IPS-18c (cell line): ENCODE measurements around the gene GPA33.

Experiments
- H3K4me3 ChIP-seq: 2 replicates; pipeline ENCODE4 v1.7.0; 2013; ENCODE audit warnings: low read depth, mild to moderate bottlenecking, low read length, moderate library complexity; ENCODE audit not compliant: insufficient read depth
- H3K9me3 ChIP-seq: one replicate; pipeline ENCODE4 v1.6.1; 2013; ENCODE audit warnings: mild to moderate bottlenecking, low read length, moderate library complexity; ENCODE audit not compliant: control insufficient read depth, insufficient read depth

The GPA33 gene

DNA sequence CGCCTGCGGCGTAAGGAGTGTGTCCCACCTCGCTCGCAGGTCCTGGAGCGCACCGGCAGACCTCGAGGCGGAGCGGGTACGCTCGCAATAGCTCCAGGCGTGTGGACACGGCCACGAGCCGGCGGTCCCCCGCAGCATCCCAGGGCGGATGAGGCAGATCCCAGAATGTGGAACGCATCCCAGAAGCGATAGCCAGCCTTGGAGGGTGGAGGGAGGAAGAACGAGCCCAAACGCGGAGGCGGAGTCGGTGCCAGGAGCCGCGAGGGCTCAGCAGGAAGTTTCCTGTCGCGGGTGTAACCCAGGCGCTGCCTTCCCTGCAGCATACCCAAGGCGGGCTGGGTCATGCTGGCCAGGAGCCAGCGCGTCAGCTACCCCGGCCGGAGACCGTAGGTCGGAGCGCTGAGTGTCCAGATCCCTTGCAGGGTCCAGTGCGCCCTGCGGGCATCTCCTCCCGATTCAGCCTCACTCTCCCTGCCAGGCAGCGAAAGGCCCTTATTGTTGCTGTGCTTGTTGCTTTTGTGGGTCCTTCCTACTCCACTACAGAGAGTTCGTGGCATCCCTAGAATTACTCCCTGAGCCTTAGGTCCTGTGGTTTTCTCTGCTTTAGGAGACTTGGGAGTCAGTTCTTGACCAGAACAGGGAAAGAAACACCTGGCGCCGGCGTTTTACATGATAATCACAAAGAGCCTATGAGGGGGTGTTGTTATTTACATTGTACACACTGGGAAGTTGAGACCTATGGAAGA is 31.4 kb upstream of the GPA33 start:
- Histone ChIP-seq H3K9me3 (no peaks in the 10 kb centered on the region), H3K4me3 (peak overlapping the region; percentile 38)

DNA sequence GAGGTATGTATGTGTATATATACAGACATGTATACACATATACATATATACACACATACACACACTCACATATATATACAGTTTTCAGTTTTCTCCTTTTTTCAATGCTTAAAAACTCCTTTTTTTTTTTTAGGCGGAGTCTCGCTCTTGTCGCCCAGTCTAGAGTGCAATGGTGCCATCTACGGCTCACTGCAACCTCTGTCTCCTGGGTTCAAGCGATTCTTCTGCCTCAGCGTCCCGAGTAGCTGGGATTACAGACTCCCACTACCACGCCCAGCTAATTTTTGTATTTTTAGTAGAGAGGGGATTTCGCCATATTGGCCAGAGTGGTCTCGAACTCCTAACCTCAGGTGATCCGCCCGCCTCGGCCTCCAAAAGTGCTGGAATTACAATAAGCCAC is 30.7 kb upstream of the GPA33 start:
- H3K4me3 ChIP-seq: peak overlapping the region; percentile 38; the same call in 1 of the 2 replicates
- H3K9me3 ChIP-seq: no peaks in the 10 kb centered on the region

DNA sequence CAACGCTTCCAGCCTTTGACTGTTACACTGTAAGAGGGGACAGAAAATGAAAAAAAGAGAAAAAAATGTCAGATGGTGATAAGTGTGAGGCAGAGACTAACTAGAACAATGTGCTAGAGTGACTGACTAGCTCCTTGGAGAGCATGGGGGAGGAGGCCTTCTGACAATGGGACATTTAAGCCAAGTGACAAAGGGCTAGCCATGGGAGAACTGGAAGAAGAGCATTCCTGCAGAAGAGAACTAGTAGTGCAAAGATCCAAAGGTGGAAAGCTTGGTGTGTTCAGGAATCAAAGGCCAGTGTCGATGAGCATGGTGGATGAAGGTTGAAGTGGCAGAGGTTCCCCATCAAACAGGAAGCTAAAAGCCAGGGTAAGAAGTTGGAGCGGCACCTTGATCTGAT is 29.5 kb upstream of the GPA33 start:
- H3K9me3 ChIP-seq: no peaks in the 10 kb centered on the region
- no peak overlapping the region for H3K4me3 ChIP-seq

DNA sequence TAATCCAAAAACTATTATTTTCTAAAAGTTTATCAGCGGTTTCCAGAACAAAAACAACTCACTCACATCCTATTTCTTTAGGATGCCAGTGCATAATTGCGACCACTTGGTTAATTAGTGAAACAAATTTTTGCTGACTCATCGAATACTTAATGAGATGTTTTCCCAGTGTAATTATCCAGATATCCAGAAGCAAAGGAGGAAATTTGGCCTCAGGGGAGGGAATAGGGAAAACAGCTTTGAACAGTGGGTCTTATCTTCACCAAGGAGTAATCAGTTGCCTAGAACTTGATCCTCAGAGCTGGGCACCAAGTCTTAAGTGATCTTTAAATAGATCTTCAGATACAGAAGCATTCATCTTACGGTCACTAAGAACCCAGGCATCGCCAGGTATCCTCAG is 28.0 kb upstream of the GPA33 start:
- no peaks in the 10 kb centered on the region for H3K9me3 ChIP-seq
- no peak overlapping the region for H3K4me3 ChIP-seq

DNA sequence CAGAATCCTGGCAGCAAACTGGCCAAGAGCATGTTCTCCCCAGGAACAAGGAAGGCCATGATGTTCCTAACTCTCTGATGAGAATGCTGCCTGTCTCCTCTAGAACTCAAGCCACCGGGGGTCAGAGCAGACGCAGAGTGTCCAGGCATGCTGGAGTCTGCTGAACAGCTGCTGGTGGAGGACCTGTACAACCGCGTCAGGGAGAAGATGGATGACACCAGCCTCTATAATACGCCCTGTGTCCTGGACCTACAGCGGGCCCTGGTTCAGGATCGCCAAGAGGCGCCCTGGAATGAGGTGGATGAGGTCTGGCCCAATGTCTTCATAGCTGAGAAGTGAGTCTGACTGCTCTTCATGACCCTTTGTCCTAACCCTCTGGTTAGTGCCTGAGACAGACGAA is 27.0 kb upstream of the GPA33 start:
- Histone ChIP-seq H3K4me3 (no peak overlapping the region), H3K9me3 (no peaks in the 10 kb centered on the region)

DNA sequence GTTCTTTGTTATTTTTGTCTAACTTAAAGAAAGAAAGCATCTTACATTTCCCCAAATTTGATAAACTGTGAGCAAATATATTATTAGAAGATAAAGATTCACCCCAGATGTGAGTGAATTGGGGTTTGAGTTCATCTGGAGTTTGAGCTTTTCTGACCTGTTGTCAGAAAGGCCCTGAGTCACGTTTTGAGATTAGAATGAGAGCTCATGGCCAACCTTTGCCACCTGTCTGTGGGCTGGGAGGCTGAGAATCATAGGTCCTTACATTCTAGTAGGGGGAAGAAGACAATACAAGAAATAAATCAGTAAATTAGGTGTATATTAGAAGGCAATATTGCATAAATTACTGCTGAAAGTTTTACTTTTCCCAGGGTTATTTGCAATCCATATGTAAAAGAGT is 26.0 kb upstream of the GPA33 start:
- Histone ChIP-seq H3K4me3 (no peak overlapping the region), H3K9me3 (no peaks in the 10 kb centered on the region)

DNA sequence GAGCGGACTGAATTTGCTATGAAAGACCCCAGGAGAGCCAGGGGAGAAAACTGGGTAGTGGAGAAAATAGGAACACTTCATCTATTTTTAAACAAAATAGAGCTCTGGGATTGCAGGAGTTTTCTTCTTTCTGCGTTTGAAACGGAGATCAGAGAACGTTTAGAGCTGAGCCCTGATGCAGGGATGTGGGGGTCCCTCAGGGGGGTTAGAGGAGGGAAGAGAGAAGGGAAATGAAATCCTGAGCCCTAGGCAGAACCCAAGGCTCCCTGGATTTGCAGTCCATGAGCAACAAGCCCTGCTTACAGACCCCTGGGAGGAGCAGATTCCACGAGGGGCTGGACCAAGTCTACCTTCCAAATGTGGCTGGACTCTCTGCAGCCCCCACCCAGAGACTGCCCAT is 25.5 kb upstream of the GPA33 start:
- Histone ChIP-seq H3K4me3 (no peak overlapping the region), H3K9me3 (no peaks in the 10 kb centered on the region)

DNA sequence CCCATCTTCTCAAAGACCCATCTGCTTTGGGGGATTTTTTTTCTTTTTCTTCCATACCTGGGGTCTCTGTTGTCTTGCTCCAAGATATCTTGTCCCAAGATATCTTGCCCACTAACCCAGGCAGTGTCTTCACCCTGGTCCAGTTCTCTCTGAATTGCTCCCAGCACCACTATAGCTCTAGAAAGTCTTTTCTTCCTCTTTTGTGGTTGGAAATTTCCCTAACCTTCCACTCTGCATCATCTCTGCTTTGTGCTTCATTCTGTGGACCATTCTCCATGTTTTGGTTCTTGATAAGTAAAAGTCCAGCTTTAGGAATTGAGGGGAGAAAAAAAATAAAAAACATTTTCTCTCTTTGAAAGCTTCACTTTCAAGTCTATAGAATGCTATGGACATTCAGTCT is 24.5 kb upstream of the GPA33 start:
- H3K9me3 ChIP-seq: no peaks in the 10 kb centered on the region
- H3K4me3 ChIP-seq: no peak overlapping the region

DNA sequence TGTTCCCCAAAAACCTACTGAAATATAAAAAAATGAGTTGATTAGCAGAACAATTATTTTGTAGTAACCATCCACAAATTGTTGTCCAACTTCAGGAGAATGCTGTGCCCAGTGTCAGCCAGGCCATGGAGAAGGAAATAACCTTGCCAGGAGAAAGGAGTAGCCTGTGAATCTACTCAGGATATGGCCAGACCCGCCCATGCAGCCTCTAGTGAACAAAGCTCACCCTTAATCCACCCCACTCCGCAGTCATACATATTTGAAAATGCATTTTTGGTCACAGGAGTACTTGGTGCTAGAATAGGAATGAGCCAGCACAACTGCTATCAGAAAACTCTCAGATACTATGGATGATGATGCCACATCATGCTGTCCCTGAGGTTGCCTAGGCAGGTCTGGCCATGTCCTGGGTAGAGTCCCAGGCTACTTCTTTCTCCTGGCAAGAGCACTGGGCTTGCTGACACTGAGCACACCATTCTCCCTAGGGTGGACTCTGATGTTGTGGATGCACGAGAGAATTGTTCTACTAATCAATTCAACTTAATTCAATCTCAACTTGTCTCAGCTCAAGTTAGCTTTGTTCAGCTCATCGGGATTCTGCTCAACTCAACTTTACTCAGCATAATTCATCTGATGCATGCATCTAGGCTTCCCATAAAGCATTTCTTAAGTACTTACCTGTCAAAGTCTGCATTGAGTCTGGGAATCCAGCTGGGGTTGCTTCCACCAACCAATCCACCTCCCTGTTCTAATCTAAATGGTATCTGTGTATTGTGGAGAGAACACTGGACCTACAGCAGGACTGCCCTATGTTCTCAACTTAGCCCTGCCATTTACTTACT is 21.9 kb upstream of the GPA33 start:
- no peaks in the 10 kb centered on the region for H3K9me3 ChIP-seq
- no peak overlapping the region for H3K4me3 ChIP-seq

DNA sequence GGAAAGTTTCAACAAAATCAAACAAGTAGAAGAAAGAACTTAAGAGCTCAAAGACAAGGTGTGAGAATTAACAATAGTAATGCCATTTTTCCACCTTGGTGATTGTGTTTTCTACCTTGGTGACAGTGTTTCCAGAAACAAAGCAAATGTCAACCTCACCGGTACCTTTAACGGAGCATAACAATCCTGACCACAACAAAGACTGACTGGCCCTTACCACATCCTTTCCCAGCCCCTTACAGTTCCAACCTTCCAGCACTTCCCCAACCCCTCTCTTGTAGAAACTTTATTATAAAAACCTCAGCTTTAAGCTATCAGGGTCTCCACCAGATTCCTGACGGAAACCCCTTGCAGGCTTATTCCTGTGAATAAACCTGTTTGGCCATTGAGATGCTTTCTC is 20.4 kb upstream of the GPA33 start:
- no peak overlapping the region for H3K4me3 ChIP-seq
- H3K9me3 ChIP-seq: no peaks in the 10 kb centered on the region

DNA sequence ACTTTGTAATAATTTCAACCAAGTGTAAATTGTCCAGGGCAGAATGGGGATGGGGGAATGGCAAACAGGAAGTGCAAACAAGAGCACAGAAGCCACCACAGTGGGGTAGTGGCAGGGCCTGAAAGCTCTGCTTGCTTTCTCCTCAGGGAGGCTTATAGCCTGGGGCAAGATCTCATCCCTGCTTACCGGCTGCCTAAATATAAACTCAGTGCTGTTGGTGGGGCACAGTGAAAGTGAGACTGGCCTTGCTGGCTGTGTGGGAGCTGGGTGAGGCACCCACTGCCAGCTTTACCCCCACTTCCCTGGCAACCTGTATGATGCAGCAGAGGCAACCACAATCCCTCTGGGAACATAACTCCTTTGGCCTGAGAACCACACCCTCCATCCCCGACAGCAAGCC is 18.9 kb upstream of the GPA33 start:
- no peaks in the 10 kb centered on the region for H3K9me3 ChIP-seq
- no peak overlapping the region for H3K4me3 ChIP-seq

DNA sequence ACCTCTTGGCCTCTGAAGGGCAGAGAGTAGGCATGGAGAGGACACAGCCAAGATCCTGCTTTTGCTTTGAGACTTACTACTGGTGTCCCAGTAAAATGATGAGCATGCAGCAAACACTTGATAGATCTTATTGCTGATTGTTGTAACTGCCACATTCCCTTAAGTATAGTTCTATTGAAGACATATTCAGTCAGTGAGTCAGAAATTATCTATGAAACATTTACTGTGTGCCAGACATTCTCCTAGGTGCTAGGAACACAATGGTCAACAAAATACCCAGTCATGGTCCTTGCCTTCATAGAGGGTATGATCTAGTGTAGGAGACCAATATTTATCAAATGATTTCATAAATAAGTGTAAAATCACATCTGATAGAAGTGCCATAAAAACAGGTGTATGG is 17.3 kb upstream of the GPA33 start:
- no peak overlapping the region for H3K4me3 ChIP-seq
- H3K9me3 ChIP-seq: no peaks in the 10 kb centered on the region

DNA sequence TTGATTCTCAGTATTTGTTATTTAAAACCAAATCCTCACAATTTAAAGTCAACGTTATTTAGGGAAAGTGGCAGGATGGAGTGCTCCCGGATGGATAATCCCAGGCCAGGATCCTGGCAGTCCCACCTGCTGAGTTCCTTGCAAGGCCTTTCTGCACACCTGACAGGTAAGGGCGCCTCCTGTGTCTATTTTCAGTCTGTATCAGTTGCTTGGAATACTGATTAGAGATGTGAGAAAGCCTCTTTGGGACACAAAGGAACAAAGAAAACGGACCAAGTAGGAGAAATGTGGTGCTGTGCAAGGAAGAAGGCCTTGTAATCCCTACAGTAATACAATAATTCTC is 15.9 kb upstream of the GPA33 start:
- Histone ChIP-seq H3K9me3 (no peaks in the 10 kb centered on the region), H3K4me3 (no peak overlapping the region)

DNA sequence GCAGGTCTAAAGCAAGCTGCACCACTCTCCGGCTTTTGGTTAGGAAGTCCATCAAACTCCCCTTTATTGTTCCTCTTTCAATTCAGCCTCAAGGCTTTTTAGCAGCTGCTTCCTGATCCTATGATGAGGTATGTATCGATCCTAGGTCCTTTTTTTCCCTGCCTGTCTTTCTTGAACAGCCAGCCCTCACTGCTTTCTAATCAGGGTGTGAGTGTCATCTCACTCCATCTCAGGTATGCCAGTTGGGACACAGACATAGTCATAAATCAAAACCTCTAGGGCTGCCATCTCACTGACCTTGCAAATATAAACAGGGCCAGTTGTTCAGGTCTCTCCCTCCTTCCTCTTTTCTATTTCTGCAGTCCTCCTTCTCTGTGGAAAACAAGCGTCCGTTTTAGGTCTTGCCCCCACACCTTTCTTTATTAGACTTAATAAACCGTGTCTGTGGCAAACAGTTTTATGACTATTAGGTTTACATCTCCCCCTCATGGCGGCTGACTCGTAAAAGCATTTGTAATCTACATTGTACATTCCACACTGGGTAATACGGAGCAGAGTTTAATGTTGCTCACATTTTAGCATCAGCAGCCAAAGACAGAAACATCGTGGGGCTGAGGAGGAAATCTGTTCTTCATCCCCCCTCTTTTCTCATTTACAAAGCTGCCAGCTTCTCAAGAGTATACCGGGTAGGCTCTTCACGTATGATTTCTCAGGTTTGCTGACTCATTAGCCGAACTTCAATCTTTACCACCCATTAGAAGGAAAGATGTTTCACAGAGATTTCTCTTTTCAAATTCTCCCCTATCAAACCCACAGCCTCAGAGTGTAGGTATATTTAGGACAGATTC is 15.3 kb upstream of the GPA33 start:
- H3K4me3 ChIP-seq: no peak overlapping the region

DNA sequence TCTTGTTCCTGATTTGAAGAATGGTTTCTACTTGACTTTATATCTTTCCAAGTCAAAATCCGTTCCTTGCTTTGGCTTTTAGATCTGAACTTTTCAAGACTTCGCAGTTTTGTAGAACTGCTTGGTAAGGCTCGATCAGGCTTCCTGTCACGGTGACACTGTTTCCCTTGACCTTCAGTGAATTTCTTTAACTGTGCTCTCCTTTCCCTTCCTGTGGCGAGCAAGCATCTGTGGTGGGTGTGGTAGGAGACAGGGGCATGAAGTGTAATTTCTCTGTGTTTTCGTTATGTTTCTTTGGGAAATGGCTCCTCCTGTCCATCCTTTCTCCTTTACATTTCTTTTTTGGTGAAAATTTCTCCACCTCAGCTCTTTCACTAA is 14.1 kb upstream of the GPA33 start:
- no peak overlapping the region for H3K4me3 ChIP-seq
- no peaks in the 10 kb centered on the region for H3K9me3 ChIP-seq

More for the DNA sequence above, 15.3 kb upstream of the GPA33 start:
- H3K9me3 ChIP-seq: no peaks in the 10 kb centered on the region

DNA sequence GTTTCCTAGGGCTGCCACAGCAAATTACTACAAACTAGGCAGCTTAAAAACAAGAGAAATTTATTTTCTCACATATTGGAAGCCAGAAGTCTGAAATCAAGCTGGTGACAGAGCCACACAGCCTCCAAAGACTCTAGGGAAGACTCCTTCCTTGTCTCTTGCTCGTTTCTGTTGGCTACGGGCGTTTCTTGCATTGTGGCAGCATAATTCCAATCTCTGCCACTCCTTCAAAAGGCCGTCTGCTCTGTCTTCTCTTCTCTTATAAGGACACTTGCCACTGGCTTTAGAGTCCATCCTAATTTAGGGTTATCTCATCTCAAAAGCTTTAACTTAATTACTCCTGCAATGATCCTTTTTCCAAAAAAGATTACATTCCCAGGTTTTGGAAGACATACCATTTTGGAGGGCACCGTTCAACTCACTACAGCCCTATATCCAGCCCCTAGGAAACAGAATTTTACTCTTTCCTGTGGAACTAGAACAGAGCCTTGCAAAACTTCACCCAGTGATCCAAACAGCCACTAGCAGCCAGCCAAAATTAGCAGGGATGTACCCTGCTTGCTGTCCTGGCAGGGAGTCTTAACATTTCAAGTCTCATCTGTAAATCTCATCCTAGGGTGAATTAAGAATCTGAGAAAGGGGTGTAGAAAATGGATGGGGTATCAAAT is 12.9 kb upstream of the GPA33 start:
- no peaks in the 10 kb centered on the region for H3K9me3 ChIP-seq
- no peak overlapping the region for H3K4me3 ChIP-seq

DNA sequence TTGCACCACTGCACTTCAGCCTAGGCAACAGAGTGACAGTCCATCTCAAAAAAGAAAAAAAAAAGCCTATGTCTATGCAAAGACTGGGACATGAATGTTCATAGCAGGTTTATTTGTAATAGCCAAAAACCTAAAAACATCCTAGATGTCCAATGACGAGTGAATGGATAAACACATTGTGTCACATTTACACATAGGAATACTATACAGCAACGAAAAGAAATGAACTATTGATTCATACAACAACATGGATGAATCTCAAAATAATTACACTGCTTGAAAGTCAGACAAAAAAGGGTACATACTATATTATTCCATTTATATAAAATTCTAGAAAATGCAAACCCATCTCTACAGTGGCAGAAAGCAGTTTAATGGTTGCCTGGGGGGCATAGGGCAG is 11.6 kb upstream of the GPA33 start:
- no peaks in the 10 kb centered on the region for H3K9me3 ChIP-seq
- no peak overlapping the region for H3K4me3 ChIP-seq
